Testis (tissue), 3 donors: Measurements from ENCODE around the gene ALDH1B1. TPM values are rescaled to one million over a fixed set of nuclear protein-coding genes. Genes with fewer than 3 reads are reported as not detected.

Source experiments
- DNase-seq: peaks from one replicate; pipeline ENCODE4 v3.0.0-alpha.2; 2019
- H3K27ac ChIP-seq, 2 donors: fragments of 200-600 bp; sonication (generic); one replicate each; pipeline ENCODE4 v1.5.1; 2019
- H3K27me3 ChIP-seq: fragments of 200-600 bp; sonication (generic); one replicate; pipeline ENCODE4 v1.5.1; 2019
- H3K36me3 ChIP-seq: fragments of 200-600 bp; sonication (generic); one replicate; pipeline ENCODE4 v1.5.1; 2017; ENCODE audit warnings: low read depth; ENCODE audit errors: missing control alignments
- H3K4me1 ChIP-seq: fragments of 200-600 bp; sonication (generic); one replicate; pipeline ENCODE4 v1.5.1; 2019
- H3K4me3 ChIP-seq, 2 donors: fragments of 200-600 bp; sonication (generic); one replicate each; pipeline ENCODE4 v1.5.1; 2017 to 2019
- H3K9me3 ChIP-seq: fragments of 200-600 bp; sonication (generic); one replicate; pipeline ENCODE4 v1.5.1; 2017
- POLR2A ChIP-seq: fragments of 450-650 bp; IDR thresholded peaks from one replicate; pipeline ENCODE4 v1.6.1; 2017; ENCODE audit warnings: antibody characterized with exemption, mild to moderate bottlenecking, moderate library complexity
- WGBS, 2 donors: methylation state at CpG; one replicate each; pipeline ENCODE4 v1.1.5; 2018; 5-methylcytosine and 5-hydroxymethylcytosine counted together
- intact Hi-C: fragments of 100-400 bp; cut with DNase I; formaldehyde crosslinking; loops from one replicate; pipeline ENCODE4 v1.15.1; 2023; ENCODE audit warnings: low total_unique reads
- polyA plus RNA-seq: library from polyadenylated mRNA; stranded (reverse); fragments of 350-450 nt; fragmentation: Illumina TruSeq; extraction: RNeasy Lipid Tissue Mini Kit (QIAGEN cat#74804); gene quantifications from one replicate; pipeline ENCODE4 v1.2.3, GENCODE V29; 2014; ENCODE audit warnings: low read depth, low replicate concordance; ENCODE audit not compliant: insufficient read depth
- total RNA-seq, 2 donors: library from RNA; depleted of rRNA; stranded (reverse); fragments of >200 nt; gene quantifications; one replicate each; pipeline ENCODE4 v1.2.3, GENCODE V29; 2016
- TF ChIP-seq, protein P1 (sequence below), 3 experiments: fragments of 450-650 bp in 2 of 3; fragments of 200-600 bp in 1 of 3; sonication (generic) in 1 of 3; IDR thresholded peaks; one replicate each; pipeline ENCODE4 v1.5.1; 2016 to 2019; ENCODE audit warnings: antibody characterized with exemption in 3 of 3, mild to moderate bottlenecking in 2 of 3, moderate library complexity in 1 of 3

ALDH1B1 gene
- total and polyA plus RNA-seq, 3 donors from 2014 or later: 42.2 to 71.7 (median 42.4) TPM

DNA sequence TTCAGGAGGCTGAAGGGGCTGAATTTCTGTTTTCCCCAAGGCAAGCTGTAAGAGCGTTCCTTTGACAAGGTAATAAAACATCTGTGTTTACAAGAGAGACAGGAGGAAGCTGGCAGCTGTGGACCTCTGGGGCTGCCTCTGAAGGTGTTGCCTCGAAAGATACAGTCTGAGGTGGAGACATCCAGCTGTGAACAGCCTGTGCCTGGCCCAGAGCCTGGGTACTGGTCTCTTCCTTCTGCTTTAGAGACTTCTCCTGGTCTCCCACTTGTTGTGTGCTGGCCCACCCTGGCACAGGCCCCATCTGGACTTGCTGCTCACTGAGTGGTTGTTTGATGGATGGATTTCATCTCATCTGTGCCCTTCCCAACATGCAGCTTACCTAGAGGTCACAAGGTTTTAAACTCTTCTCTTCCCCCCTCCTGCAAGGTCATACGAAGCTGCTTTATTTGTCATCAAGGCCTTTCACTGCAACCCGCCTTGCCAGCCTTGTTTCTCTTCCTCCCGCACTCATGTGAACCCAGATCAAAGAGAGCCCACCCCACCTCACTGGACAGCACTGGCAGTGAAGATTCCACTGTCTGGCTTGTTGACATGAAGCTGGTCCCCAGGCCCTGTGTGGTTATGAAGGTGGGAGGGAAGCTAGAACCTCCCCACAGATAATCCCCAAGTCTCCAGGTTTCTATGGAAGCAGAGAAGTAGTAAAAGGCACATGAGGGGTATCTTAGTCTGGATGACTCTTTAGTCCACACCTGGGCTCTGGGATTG, 35.0 kb upstream of the ALDH1B1 start:
- H3K27ac ChIP-seq: no peak overlapping the region
- no peak for TF ChIP-seq POLR2A
- TF ChIP-seq, protein P1, sequence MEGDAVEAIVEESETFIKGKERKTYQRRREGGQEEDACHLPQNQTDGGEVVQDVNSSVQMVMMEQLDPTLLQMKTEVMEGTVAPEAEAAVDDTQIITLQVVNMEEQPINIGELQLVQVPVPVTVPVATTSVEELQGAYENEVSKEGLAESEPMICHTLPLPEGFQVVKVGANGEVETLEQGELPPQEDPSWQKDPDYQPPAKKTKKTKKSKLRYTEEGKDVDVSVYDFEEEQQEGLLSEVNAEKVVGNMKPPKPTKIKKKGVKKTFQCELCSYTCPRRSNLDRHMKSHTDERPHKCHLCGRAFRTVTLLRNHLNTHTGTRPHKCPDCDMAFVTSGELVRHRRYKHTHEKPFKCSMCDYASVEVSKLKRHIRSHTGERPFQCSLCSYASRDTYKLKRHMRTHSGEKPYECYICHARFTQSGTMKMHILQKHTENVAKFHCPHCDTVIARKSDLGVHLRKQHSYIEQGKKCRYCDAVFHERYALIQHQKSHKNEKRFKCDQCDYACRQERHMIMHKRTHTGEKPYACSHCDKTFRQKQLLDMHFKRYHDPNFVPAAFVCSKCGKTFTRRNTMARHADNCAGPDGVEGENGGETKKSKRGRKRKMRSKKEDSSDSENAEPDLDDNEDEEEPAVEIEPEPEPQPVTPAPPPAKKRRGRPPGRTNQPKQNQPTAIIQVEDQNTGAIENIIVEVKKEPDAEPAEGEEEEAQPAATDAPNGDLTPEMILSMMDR (IDR thresholded peaks at IDR 0.05): no peak
- H3K4me3 ChIP-seq: no peak overlapping the region
- intact Hi-C loops: no loop called here
- H3K4me1 ChIP-seq: no peaks in the 10 kb centered on the region
- H3K9me3 ChIP-seq: no peaks in the 10 kb centered on the region
- H3K27me3 ChIP-seq: no peaks in the 10 kb centered on the region
- H3K36me3 ChIP-seq: no peaks in the 10 kb centered on the region
- no peak for DNase-seq
- 81 to 86% methylated on average over 5 of the region's 5 CpGs for WGBS, 2 donors

DNA sequence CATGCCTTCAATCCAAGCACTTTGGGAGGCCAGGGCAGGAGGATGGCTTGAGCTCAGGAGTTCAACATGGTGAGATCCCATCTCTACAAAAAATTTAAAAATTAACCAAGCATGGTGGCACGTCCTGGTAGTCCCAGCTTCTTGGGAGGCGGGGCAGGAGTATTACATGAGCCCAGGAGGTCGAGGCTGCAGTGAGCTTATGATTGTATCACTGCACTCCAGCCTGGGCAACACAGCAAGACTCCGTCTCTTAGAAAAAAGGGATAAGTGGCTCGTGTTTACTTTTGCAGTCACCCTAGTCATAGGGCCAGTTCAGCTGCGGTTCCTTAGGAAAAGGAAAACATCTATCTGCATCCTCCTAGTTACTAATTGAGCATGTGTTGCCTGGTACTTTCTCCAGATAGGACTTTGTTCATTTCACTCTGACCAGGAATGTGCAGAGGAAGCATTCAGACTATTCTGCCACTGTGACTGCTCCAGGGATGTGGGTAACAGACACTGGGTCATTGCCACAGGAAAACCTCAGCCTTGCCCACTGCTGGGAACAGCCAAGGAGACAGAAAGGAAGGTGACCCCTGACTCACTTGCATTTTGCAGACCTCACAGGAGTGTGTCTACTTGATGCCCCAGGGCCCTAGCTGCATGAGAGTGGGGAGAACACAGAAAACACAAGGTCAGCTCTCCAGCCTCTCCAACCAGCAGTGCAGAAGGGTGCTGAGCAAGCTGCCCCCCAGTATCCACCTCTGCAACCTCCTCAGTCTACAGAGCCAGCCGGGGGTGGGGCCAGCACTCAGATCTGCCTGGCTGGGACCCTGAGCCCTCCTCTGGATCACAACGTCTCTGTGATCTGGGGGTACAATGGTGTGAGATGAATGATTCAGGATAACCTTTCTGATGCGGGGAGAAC, 33.9 kb upstream of the ALDH1B1 start:
- intact Hi-C loops: no loop called here
- DNase-seq: no peak
- Histone ChIP-seq H3K27me3 (no peaks in the 10 kb centered on the region), H3K4me1 (no peaks in the 10 kb centered on the region), H3K27ac (no peak overlapping the region), H3K36me3 (no peaks in the 10 kb centered on the region), H3K9me3 (no peaks in the 10 kb centered on the region), H3K4me3 (no peak overlapping the region)
- no peak for TF ChIP-seq POLR2A
- TF ChIP-seq, protein P1 (IDR thresholded peaks at IDR 0.05): no peak
- WGBS, 2 donors: 65 to 69% methylated on average over 8 to 9 of the region's 9 CpGs

DNA sequence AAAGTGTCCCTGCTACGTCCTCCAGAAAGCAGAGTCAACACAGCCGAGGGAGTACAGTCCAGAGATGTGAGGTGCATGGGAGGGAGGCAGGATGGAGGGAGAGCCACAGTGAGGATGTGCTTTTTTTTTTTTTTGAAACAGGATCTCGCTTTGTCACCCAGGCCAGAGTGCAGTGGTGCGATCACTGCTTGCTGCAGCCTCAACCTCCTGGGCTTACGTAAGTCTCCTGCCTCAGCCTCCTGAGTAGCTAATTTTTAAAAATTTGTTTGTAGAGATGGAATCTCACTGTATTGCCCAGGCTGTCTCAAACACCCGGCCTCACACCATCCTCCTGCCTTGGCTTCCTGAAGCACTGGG, 33.2 kb upstream of the ALDH1B1 start:
- no peak overlapping the region for H3K27ac ChIP-seq
- no peak for TF ChIP-seq POLR2A
- TF ChIP-seq, protein P1 (IDR thresholded peaks at IDR 0.05): no peak
- WGBS, 2 donors: 61 to 65% methylated on average over 6 of the region's 6 CpGs
- intact Hi-C loops: no loop called here
- no peaks in the 10 kb centered on the region for H3K9me3 ChIP-seq
- no peak overlapping the region for H3K4me3 ChIP-seq
- H3K4me1 ChIP-seq: no peaks in the 10 kb centered on the region
- DNase-seq: no peak
- H3K27me3 ChIP-seq: no peaks in the 10 kb centered on the region
- no peaks in the 10 kb centered on the region for H3K36me3 ChIP-seq

DNA sequence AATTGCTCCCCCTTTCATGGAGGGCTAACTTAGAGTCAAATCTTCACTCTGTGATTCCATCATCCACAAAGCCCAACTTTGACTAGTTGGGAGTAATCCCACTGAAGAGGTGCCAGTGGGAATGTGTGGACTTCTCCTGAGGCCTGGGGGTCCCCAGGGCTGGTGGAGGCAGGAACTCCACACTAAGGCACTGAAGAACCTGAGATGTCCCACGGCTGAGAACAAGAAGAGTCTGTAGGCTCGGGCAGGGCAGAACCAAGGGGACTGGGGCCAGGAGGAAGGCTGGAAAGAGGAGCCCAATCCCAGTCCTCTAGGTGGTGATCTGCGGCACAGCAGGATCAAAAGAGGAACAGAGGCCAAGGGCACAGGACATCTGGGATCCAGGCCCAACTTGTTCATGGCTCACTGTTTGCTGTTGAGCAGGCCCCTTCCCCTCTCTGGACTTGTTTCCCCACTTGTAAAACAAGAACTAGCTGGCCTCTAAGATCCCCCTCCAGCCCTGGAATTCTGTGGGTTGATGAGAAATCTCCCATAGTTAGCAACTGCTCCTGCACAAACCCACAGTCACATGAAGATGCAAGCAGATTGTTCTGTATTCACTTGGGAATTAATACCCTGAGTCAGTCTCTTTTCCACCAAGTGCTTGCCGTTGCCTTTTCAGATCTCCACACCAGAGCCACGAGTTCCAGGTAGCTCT, 32.7 kb upstream of the ALDH1B1 start:
- 62 to 68% methylated on average over 4 to 5 of the region's 5 CpGs for WGBS, 2 donors

More for the DNA sequence above, 32.7 kb upstream of the ALDH1B1 start:
- Histone ChIP-seq H3K36me3 (no peaks in the 10 kb centered on the region), H3K4me1 (no peaks in the 10 kb centered on the region), H3K27me3 (no peaks in the 10 kb centered on the region), H3K27ac (no peak overlapping the region), H3K4me3 (no peak overlapping the region), H3K9me3 (no peaks in the 10 kb centered on the region)
- intact Hi-C loops: no loop called here
- no peak for DNase-seq
- TF ChIP-seq, protein P1 (IDR thresholded peaks at IDR 0.05): no peak
- no peak for TF ChIP-seq POLR2A
